ENCODE measurements around the gene RNASE1.
"Not testable (repeated sequence)": the region's sequence is repeated elsewhere in the genome, so short reads cannot be mapped to it uniquely, and the experiment has no call there.

RNASE1 gene

GRCh38 chr14:20802341-20803084, at the start of gene RNASE1:
RNASE1 (minus strand) TSS chr14:20802844; CDS start chr14:20802068, 776 bp downstream.
- peak; percentile 56 for DNase-seq

GRCh38 chr14:20848955-20849570, 46.4 kb upstream of the RNASE1 start:
- DNase-seq, result no peak

- no peak for DNase-seq
Observed at GRCh38 chr14:20848316-20848954, 45.8 kb upstream of the RNASE1 start.

GRCh38 chr14:20846560-20846959, 43.9 kb upstream of the RNASE1 start:
- DNase-seq, result no peak

- no peak for DNase-seq
Observed at GRCh38 chr14:20841096-20841495, 38.5 kb upstream of the RNASE1 start.

- DNase-seq, result peak; percentile 70
Observed at GRCh38 chr14:20837831-20838230, 35.2 kb upstream of the RNASE1 start.

- DNase-seq, result peak; percentile 60
Observed at GRCh38 chr14:20836668-20837338, 34.2 kb upstream of the RNASE1 start.

GRCh38 chr14:20834899-20835298, 32.3 kb upstream of the RNASE1 start:
- DNase-seq, result no peak

- peak; percentile 30 for DNase-seq
Observed at GRCh38 chr14:20830831-20831230, 28.2 kb upstream of the RNASE1 start.

GRCh38 chr14:20828024-20828694, 25.5 kb upstream of the RNASE1 start:
- DNase-seq, result not testable (repeated sequence)

- no peak for DNase-seq
Observed at GRCh38 chr14:20827326-20827725, 24.7 kb upstream of the RNASE1 start.

- not testable (repeated sequence) for DNase-seq
Observed at GRCh38 chr14:20826666-20827065, 24.0 kb upstream of the RNASE1 start.

- DNase-seq, result no peak
Observed at GRCh38 chr14:20823859-20824258, 21.2 kb upstream of the RNASE1 start.

- DNase-seq, result peak; percentile 29
Observed at GRCh38 chr14:20821521-20822108, 19.0 kb upstream of the RNASE1 start.

- peak; percentile 92 for DNase-seq
Observed at GRCh38 chr14:20820063-20820904, 17.6 kb upstream of the RNASE1 start.

GRCh38 chr14:20818861-20819260, 16.2 kb upstream of the RNASE1 start:
- DNase-seq, result no peak

- not testable (repeated sequence) for DNase-seq
Observed at GRCh38 chr14:20815946-20816345, 13.3 kb upstream of the RNASE1 start.

GRCh38 chr14:20811986-20812975, 9.6 kb upstream of the RNASE1 start:
- no peak for DNase-seq

- DNase-seq, result no peak
Observed at GRCh38 chr14:20809917-20810316, 7.3 kb upstream of the RNASE1 start.

- DNase-seq, result no peak
Observed at GRCh38 chr14:20808162-20808483, 5.5 kb upstream of the RNASE1 start.
